Testis (tissue), 2 donors: ENCODE results near the gene BEST2.

Experiments used
- CTCF ChIP-seq, 3 experiments: fragments of 450-650 bp in 2 of 3; fragments of 200-600 bp in 1 of 3; sonication (generic) in 1 of 3; IDR thresholded peaks; one replicate each; pipeline ENCODE4 v1.5.1; 2016 to 2019; ENCODE audit warnings: antibody characterized with exemption in 3 of 3, mild to moderate bottlenecking in 2 of 3, moderate library complexity in 1 of 3
- POLR2A ChIP-seq: fragments of 450-650 bp; IDR thresholded peaks from one replicate; pipeline ENCODE4 v1.6.1; 2017; ENCODE audit warnings: antibody characterized with exemption, mild to moderate bottlenecking, moderate library complexity

GRCh38 chr19:12782174-12782423 lies 30.5 kb downstream of the BEST2 start:
- no peak for TF ChIP-seq POLR2A
- no peak for TF ChIP-seq CTCF (IDR thresholded peaks at IDR 0.05)
